ENCODE measurements around the gene TBC1D22B. TPM values are rescaled to one million over a fixed set of nuclear protein-coding genes. Genes with fewer than 3 reads are reported as not detected.
A peak's percentile ranks its signal among the peaks of the same experiment; 100 is the strongest.

TBC1D22B gene
- polyA plus RNA-seq, 3 donors, result 3.9 to 5.0 (median 4.9) TPM

DNA sequence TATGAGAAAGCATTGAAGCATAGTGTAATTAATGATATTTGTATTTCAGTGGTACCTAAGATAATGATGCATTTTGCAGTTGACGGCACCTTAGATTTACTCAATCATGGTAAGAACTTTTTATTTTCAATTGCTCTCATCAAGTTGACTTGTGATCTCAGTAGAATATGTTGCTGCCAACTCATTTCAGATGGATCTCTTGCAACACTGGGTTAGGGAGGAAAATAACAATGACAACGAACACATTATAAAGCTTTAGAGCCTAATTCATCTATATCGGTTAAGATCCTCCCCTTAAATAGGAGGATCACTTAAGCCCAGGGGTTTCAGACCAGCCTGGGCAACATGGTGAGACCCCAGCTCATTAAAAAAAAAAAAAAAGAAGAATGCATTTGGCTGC, 18.0 kb upstream of the TBC1D22B start:
- WGBS (ENCODE audit: insufficient coverage), result no CpG with 5 or more reads among the region's 3 CpGs
- Histone ChIP-seq H3K27ac (ENCODE audit: low read depth in 1 of 2, low read length in 2 of 2) (peak overlapping the region; percentile 64 to 75), H3K4me3 (replicated peaks in 1 of 3; ENCODE audit: low read depth in 2 of 3, low read length in 3 of 3) (no peak overlapping the region), H2AFZ (ENCODE audit: insufficient read depth, low read depth, low read length, poor library complexity, severe bottlenecking) (no peak overlapping the region), H3K27me3 (ENCODE audit: control insufficient read depth in 2 of 2, insufficient read depth in 2 of 2, low read length in 2 of 2) (no peaks in the 10 kb centered on the region), H3K36me3 (replicated peaks in 1 of 2; ENCODE audit: control insufficient read depth in 1 of 2, insufficient read depth in 2 of 2, low read length in 2 of 2) (no peaks in the 10 kb centered on the region), H4K20me1 (ENCODE audit: insufficient read depth, low read length) (no peaks in the 10 kb centered on the region), H3K4me1 (ENCODE audit: control insufficient read depth in 1 of 2, insufficient read depth in 2 of 2, low read length in 2 of 2) (peaks cover 19 to 21% of the 10 kb centered on the region in 2 donors), H3K9me3 (replicated peaks in 1 of 2; ENCODE audit: control insufficient read depth in 1 of 2, insufficient read depth in 1 of 2, low read length in 2 of 2) (no peaks in the 10 kb centered on the region), H3K79me2 (ENCODE audit: insufficient read depth, low read length) (no peaks in the 10 kb centered on the region), H3K4me2 (replicated peaks; ENCODE audit: extremely low read depth, low read length, poor library complexity, severe bottlenecking) (no peak overlapping the region), H3K9ac (ENCODE audit: insufficient read depth, low read length, poor library complexity, severe bottlenecking) (peak overlapping the region; percentile 4)
- TF ChIP-seq, protein P1, sequence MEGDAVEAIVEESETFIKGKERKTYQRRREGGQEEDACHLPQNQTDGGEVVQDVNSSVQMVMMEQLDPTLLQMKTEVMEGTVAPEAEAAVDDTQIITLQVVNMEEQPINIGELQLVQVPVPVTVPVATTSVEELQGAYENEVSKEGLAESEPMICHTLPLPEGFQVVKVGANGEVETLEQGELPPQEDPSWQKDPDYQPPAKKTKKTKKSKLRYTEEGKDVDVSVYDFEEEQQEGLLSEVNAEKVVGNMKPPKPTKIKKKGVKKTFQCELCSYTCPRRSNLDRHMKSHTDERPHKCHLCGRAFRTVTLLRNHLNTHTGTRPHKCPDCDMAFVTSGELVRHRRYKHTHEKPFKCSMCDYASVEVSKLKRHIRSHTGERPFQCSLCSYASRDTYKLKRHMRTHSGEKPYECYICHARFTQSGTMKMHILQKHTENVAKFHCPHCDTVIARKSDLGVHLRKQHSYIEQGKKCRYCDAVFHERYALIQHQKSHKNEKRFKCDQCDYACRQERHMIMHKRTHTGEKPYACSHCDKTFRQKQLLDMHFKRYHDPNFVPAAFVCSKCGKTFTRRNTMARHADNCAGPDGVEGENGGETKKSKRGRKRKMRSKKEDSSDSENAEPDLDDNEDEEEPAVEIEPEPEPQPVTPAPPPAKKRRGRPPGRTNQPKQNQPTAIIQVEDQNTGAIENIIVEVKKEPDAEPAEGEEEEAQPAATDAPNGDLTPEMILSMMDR (IDR thresholded peaks at IDR 0.05), result no peak
- Mint-ChIP-seq H3K36me3 (peaks cover 0 to 2% of the 10 kb centered on the region in 2 donors), H3K4me3 (no peak overlapping the region), H3K9me3 (peaks cover 0 to 6% (median 0%) of the 10 kb centered on the region in 7 donors), H3K27me3 (ENCODE audit: low read depth in 3 of 3) (no peaks in the 10 kb centered on the region), H3K27ac (peak overlapping the region; percentile 86 to 97 (median 92)), H3K4me1 (peaks cover 20% of the 10 kb centered on the region)
- DNase-seq, result peak in 1 of 3 donors; percentile 14
- intact Hi-C loops (cut with micrococcal nuclease), result no loop called here

DNA sequence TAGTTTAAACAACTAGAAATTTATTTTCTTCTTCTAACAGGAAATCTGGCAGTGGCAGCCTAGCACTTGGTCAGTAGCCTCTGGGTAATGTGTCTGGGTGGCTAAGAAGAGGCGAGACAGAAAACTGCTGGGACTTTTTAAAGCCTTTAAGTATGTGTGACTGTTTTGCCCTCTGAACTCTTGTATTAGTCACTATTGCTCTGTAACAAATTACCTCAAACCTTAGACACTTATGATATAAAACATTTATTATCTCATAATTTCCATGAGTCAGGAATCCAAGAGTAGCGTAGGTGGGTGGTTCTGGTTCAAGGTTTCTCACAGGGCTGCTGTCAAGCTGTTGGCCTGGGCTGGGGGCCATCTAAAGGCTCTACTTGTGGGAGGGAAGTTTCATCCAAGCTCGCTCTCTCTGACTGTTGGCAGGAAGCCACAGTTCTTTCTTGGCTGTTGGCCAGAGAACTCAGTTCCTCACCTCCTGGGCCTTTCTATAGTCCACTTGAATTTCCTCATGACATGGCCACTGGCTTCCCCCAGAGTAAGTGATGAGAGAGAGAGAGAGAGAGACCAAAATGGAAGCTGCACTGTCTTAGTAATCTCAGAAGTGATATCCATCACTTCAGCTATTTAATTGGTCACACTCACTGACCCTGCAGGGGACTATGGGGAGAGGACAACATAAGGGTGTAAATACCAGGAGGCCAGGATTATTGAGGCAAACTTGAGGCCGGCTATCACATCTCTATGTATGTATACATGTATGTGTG, 17.4 kb upstream of the TBC1D22B start:
- WGBS (ENCODE audit: insufficient coverage), result 0% methylated on average over 1 of the region's 4 CpGs

More for the DNA sequence above, 17.4 kb upstream of the TBC1D22B start:
- peak overlapping the region; percentile 32 for H2AFZ ChIP-seq (ENCODE audit: insufficient read depth, low read depth, low read length, poor library complexity, severe bottlenecking)
- no peaks in the 10 kb centered on the region for H3K36me3 ChIP-seq (replicated peaks in 1 of 2; ENCODE audit: control insufficient read depth in 1 of 2, insufficient read depth in 2 of 2, low read length in 2 of 2)
- Mint-ChIP-seq H3K4me3 (no peak overlapping the region), H3K4me1 (peaks cover 26% of the 10 kb centered on the region), H3K36me3 (peaks cover 0 to 4% of the 10 kb centered on the region in 2 donors), H3K27ac (peak overlapping the region; percentile 86 to 97 (median 92)), H3K9me3 (peaks cover 0 to 6% (median 0%) of the 10 kb centered on the region in 7 donors), H3K27me3 (ENCODE audit: low read depth in 3 of 3) (no peaks in the 10 kb centered on the region)
- H3K27ac ChIP-seq (ENCODE audit: low read depth in 1 of 2, low read length in 2 of 2), result peak overlapping the region; percentile 64 to 75
- no peaks in the 10 kb centered on the region for H3K9me3 ChIP-seq (replicated peaks in 1 of 2; ENCODE audit: control insufficient read depth in 1 of 2, insufficient read depth in 1 of 2, low read length in 2 of 2)
- no peaks in the 10 kb centered on the region for H4K20me1 ChIP-seq (ENCODE audit: insufficient read depth, low read length)
- H3K4me1 ChIP-seq (ENCODE audit: control insufficient read depth in 1 of 2, insufficient read depth in 2 of 2, low read length in 2 of 2), result peaks cover 23 to 26% of the 10 kb centered on the region in 2 donors
- H3K79me2 ChIP-seq (ENCODE audit: insufficient read depth, low read length), result no peaks in the 10 kb centered on the region
- no peaks in the 10 kb centered on the region for H3K27me3 ChIP-seq (ENCODE audit: control insufficient read depth in 2 of 2, insufficient read depth in 2 of 2, low read length in 2 of 2)
- H3K4me2 ChIP-seq (replicated peaks; ENCODE audit: extremely low read depth, low read length, poor library complexity, severe bottlenecking), result peak overlapping the region; percentile 19
- peak; percentile 87 to 92 (median 89) for DNase-seq
- TF ChIP-seq, protein P1 (IDR thresholded peaks at IDR 0.05), result no peak
- intact Hi-C loops (cut with micrococcal nuclease), result loop anchor here in 1 of 2 donors (5.0 kb wide), 1 partner anchor 278 kb away; no protein-coding TSS in a partner anchor
- no peak overlapping the region for H3K4me3 ChIP-seq (replicated peaks in 1 of 3; ENCODE audit: low read depth in 2 of 3, low read length in 3 of 3)
- peak overlapping the region; percentile 4 for H3K9ac ChIP-seq (ENCODE audit: insufficient read depth, low read length, poor library complexity, severe bottlenecking)
